Measurements from ENCODE around the gene TEX51.

The TEX51 gene

DNA sequence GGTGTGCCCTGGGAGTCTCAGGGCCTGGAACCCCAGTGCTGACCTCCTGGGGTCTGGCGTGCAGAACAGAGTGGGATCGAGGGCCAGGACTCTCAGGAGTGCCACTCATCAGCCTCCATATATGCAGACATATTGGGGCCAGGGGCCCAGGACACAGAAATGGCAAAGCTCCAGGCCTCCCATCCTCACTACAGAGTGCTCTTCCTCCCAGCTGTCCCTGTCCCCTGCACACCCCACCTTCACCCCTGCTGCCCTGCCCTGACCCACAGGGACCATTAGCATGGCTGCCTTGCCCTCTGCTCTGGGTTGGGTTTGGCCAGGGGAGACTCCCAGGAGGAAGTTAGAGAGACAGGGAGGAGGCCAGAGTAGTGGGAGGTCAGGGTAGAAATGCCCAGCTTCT is 2.8 kb downstream of the TEX51 start:
- TF ChIP-seq EP300 (IDR thresholded peaks at IDR 0.05; ENCODE audit: borderline replicate concordance) (no peak), ZBTB7A (IDR thresholded peaks at IDR 0.05; ENCODE audit: low read depth) (no peak), EGR1 (IDR thresholded peaks at IDR 0.05) (no peak), TEAD4 (IDR thresholded peaks at IDR 0.05) (no peak), REST (IDR thresholded peaks at IDR 0.05; ENCODE audit: low read depth) (no peak), FOXM1 (IDR thresholded peaks at IDR 0.05; ENCODE audit: borderline replicate concordance, low read depth) (no peak), TAF1 (IDR thresholded peaks at IDR 0.05; ENCODE audit: low read depth) (no peak)
- TF ChIP-seq, protein P1, sequence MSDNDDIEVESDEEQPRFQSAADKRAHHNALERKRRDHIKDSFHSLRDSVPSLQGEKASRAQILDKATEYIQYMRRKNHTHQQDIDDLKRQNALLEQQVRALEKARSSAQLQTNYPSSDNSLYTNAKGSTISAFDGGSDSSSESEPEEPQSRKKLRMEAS (IDR thresholded peaks at IDR 0.05) = no peak

DNA sequence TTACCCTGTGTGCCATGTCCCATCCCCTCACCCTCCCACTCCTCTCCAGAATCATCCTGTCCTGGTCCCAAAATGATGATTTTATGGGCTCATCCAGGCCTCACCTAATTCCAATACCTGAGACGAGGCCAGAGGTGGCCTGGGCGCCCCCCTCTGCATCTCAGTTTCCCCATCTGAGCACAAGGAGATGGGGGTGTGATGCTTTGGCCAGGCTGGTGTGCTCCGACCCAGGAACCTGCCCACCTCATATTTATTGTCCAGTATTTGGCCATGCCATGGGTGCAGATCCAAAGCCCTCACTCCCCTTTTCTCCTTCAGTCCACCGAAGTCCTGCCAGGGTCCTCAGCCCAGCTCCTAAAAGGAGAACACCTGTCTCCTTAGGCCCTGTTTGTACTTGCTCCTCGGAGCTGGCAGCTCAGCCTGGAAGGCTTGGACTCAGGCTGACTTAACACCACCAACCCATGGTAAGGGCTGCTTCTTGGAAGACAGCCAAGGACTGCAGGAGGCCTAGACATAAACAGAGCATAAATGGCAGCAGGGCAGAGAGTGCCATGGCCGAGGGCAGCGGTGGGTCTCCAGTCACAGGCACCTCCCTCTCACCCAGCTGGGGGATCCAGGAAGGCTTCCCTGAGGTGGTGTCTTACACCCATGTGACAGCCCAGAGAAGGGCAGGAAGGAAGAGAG is 3.6 kb downstream of the TEX51 start:
- TF ChIP-seq, protein P1 (IDR thresholded peaks at IDR 0.05) = no peak
- no peak for TF ChIP-seq EGR1 (IDR thresholded peaks at IDR 0.05)
- TF ChIP-seq CREB1 (IDR thresholded peaks at IDR 0.05; ENCODE audit: low read depth) = no peak
- TF ChIP-seq CEBPB (IDR thresholded peaks at IDR 0.05) = no peak
- no peak for TF ChIP-seq TCF12 (IDR thresholded peaks at IDR 0.05; ENCODE audit: low read depth)
- no peak for TF ChIP-seq TEAD4 (IDR thresholded peaks at IDR 0.05)
- TF ChIP-seq RAD21 (IDR thresholded peaks at IDR 0.05; ENCODE audit: low read depth) = no peak
- no peak for TF ChIP-seq USF1 (IDR thresholded peaks at IDR 0.05)
- no peak for TF ChIP-seq ZBTB7A (IDR thresholded peaks at IDR 0.05; ENCODE audit: low read depth)
- TF ChIP-seq REST (IDR thresholded peaks at IDR 0.05; ENCODE audit: low read depth) = no peak
- no peak for TF ChIP-seq NFIC (IDR thresholded peaks at IDR 0.05)

DNA sequence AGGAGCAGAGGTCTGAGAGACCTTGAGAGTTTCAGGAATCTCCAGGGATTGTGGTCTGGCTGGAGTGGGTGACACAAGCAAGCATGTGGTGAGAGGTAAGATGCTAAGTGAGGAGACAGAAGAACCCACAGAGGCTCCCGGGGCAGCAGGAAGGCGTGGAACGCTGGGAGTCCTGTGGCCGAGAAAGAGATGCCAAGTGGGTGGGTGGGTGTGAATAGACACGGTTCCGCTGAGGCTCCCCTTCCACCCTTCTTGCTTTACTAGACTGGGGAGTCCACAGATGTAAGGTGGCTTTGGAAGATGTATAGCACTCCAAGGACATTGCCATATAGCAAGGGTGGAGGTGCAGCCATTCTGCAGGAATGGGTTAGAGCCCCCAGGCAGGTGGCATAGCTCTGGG is 4.2 kb downstream of the TEX51 start:
- no peak for TF ChIP-seq TCF12 (IDR thresholded peaks at IDR 0.05; ENCODE audit: low read depth)
- TF ChIP-seq EGR1 (IDR thresholded peaks at IDR 0.05) = no peak
- no peak for TF ChIP-seq CEBPB (IDR thresholded peaks at IDR 0.05)
- no peak for TF ChIP-seq EP300 (IDR thresholded peaks at IDR 0.05; ENCODE audit: borderline replicate concordance)
- no peak for TF ChIP-seq USF1 (IDR thresholded peaks at IDR 0.05)
- TF ChIP-seq TEAD4 (IDR thresholded peaks at IDR 0.05) = no peak
- TF ChIP-seq, protein P1 (IDR thresholded peaks at IDR 0.05) = no peak
- no peak for TF ChIP-seq FOXM1 (IDR thresholded peaks at IDR 0.05; ENCODE audit: borderline replicate concordance, low read depth)
- TF ChIP-seq ZBTB7A (IDR thresholded peaks at IDR 0.05; ENCODE audit: low read depth) = no peak

- TF ChIP-seq EGR1 (IDR thresholded peaks at IDR 0.05) (no peak), USF1 (IDR thresholded peaks at IDR 0.05) (no peak), NFIC (IDR thresholded peaks at IDR 0.05) (no peak), TCF12 (IDR thresholded peaks at IDR 0.05; ENCODE audit: low read depth) (no peak), RAD21 (IDR thresholded peaks at IDR 0.05; ENCODE audit: low read depth) (no peak), ZBTB7A (IDR thresholded peaks at IDR 0.05; ENCODE audit: low read depth) (no peak), YY1 (IDR thresholded peaks at IDR 0.05; ENCODE audit: low read depth) (no peak), TAF1 (IDR thresholded peaks at IDR 0.05; ENCODE audit: low read depth) (no peak), TEAD4 (IDR thresholded peaks at IDR 0.05) (no peak), FOXM1 (IDR thresholded peaks at IDR 0.05; ENCODE audit: borderline replicate concordance, low read depth) (no peak), EP300 (IDR thresholded peaks at IDR 0.05; ENCODE audit: borderline replicate concordance) (no peak), CEBPB (IDR thresholded peaks at IDR 0.05) (no peak), CREB1 (IDR thresholded peaks at IDR 0.05; ENCODE audit: low read depth) (no peak)
- TF ChIP-seq, protein P1 (IDR thresholded peaks at IDR 0.05) = no peak
Observed at GRCh38 chr2:126905991-126906390, 7.3 kb downstream of the TEX51 start.

GRCh38 chr2:126906781-126907180 is 8.1 kb downstream of the TEX51 start:
- TF ChIP-seq USF1 (IDR thresholded peaks at IDR 0.05) (no peak), EP300 (IDR thresholded peaks at IDR 0.05; ENCODE audit: borderline replicate concordance) (no peak), FOXM1 (IDR thresholded peaks at IDR 0.05; ENCODE audit: borderline replicate concordance, low read depth) (no peak), CEBPB (IDR thresholded peaks at IDR 0.05) (no peak), EGR1 (IDR thresholded peaks at IDR 0.05) (no peak), TCF12 (IDR thresholded peaks at IDR 0.05; ENCODE audit: low read depth) (no peak), TAF1 (IDR thresholded peaks at IDR 0.05; ENCODE audit: low read depth) (no peak), NFIC (IDR thresholded peaks at IDR 0.05) (no peak), RAD21 (IDR thresholded peaks at IDR 0.05; ENCODE audit: low read depth) (no peak), REST (IDR thresholded peaks at IDR 0.05; ENCODE audit: low read depth) (no peak), ZBTB7A (IDR thresholded peaks at IDR 0.05; ENCODE audit: low read depth) (no peak), TEAD4 (IDR thresholded peaks at IDR 0.05) (no peak), YY1 (IDR thresholded peaks at IDR 0.05; ENCODE audit: low read depth) (no peak), CREB1 (IDR thresholded peaks at IDR 0.05; ENCODE audit: low read depth) (no peak)
- TF ChIP-seq, protein P1 (IDR thresholded peaks at IDR 0.05) = no peak
